Trophoblast cell (in vitro differentiated cells and primary cell): ENCODE measurements around the gene CD8B.
A peak's percentile ranks its signal among the peaks of the same experiment; 100 is the strongest.
"Not testable (repeated sequence)": the region's sequence is repeated elsewhere in the genome, so short reads cannot be mapped to it uniquely, and the experiment has no call there.

Experiments
- DNase-seq, 2 donors: peaks; one replicate each; pipeline ENCODE4 v3.0.0-alpha.2; 2016
- H2AFZ ChIP-seq: 2 replicates; pipeline ENCODE4 v1.6.1; 2013; ENCODE audit warnings: low read length, moderate library complexity, mild to moderate bottlenecking; ENCODE audit not compliant: insufficient read depth, poor library complexity
- H2AK5ac ChIP-seq: 2 replicates; pipeline ENCODE4 v1.6.1; 2013; ENCODE audit warnings: mild to moderate bottlenecking, low read length
- H2BK120ac ChIP-seq: 2 replicates; pipeline ENCODE4 v1.6.1; 2013; ENCODE audit warnings: low read length, mild to moderate bottlenecking, moderate library complexity; ENCODE audit not compliant: insufficient read depth, poor library complexity
- H2BK12ac ChIP-seq: 2 replicates; pipeline ENCODE4 v1.6.1; 2013; ENCODE audit warnings: mild to moderate bottlenecking, low read length, moderate library complexity
- H2BK5ac ChIP-seq: 2 replicates; pipeline ENCODE4 v1.6.1; 2013; ENCODE audit warnings: low read length, low read depth, moderate library complexity, mild to moderate bottlenecking; ENCODE audit not compliant: poor library complexity
- H3K14ac ChIP-seq: 2 replicates; pipeline ENCODE4 v1.6.1; 2013; ENCODE audit warnings: mild to moderate bottlenecking, low read length
- H3K18ac ChIP-seq: 2 replicates; pipeline ENCODE4 v1.6.1; 2013; ENCODE audit warnings: mild to moderate bottlenecking, low read length
- H3K23ac ChIP-seq: 2 replicates; pipeline ENCODE4 v1.6.1; 2013; ENCODE audit warnings: low read length
- H3K27ac ChIP-seq: 2 replicates; pipeline ENCODE4 v1.5.1; 2013; ENCODE audit warnings: low read depth, mild to moderate bottlenecking, inconsistent platforms, low read length, moderate library complexity
- H3K27me3 ChIP-seq: 2 replicates; pipeline ENCODE4 v1.6.1; 2013; ENCODE audit warnings: inconsistent platforms, mild to moderate bottlenecking, low read length, moderate library complexity; ENCODE audit not compliant: insufficient read depth
- H3K36me3 ChIP-seq, 2 experiments: 1 replicate in 1 of 2; 2 replicates in 1 of 2; pipeline ENCODE4 v1.6.1; 2013; ENCODE audit warnings: low read length in 2 of 2, mild to moderate bottlenecking in 2 of 2, moderate library complexity in 1 of 2; ENCODE audit not compliant: insufficient read depth in 2 of 2, control insufficient read depth in 1 of 2
- H3K4ac ChIP-seq: 2 replicates; pipeline ENCODE4 v1.6.1; 2013; ENCODE audit warnings: low read depth, mild to moderate bottlenecking, low read length, moderate library complexity
- H3K4me1 ChIP-seq, 2 experiments: 1 replicate in 1 of 2; 2 replicates in 1 of 2; pipeline ENCODE4 v1.6.1; 2013; ENCODE audit warnings: low read length in 2 of 2, mild to moderate bottlenecking in 2 of 2, moderate library complexity in 1 of 2; ENCODE audit not compliant: insufficient read depth in 2 of 2, control insufficient read depth in 1 of 2
- H3K4me2 ChIP-seq: 2 replicates; pipeline ENCODE4 v1.6.1; 2013; ENCODE audit warnings: inconsistent platforms, mild to moderate bottlenecking, low read length, moderate library complexity
- H3K4me3 ChIP-seq: 2 replicates; pipeline ENCODE4 v1.5.1; 2013; ENCODE audit warnings: mild to moderate bottlenecking, low read depth, low read length, inconsistent platforms
- H3K79me1 ChIP-seq: one replicate; pipeline ENCODE4 v1.6.1; 2013; ENCODE audit warnings: low read length
- H3K79me2 ChIP-seq: 2 replicates; pipeline ENCODE4 v1.6.1; 2013; ENCODE audit warnings: low read length, mild to moderate bottlenecking; ENCODE audit not compliant: control insufficient read depth, insufficient read depth, poor library complexity
- H3K9ac ChIP-seq: 2 replicates; pipeline ENCODE4 v1.6.1; 2013; ENCODE audit warnings: mild to moderate bottlenecking, low read length
- H3K9me3 ChIP-seq: 2 replicates; pipeline ENCODE4 v1.6.1; 2013; ENCODE audit warnings: low read depth, mild to moderate bottlenecking, control low read depth, inconsistent platforms, low read length; ENCODE audit not compliant: insufficient read depth
- H4K12ac ChIP-seq: 2 replicates; pipeline ENCODE4 v1.6.1; 2013; ENCODE audit warnings: low read depth, mild to moderate bottlenecking, low read length, moderate library complexity
- H4K8ac ChIP-seq: 2 replicates; pipeline ENCODE4 v1.6.1; 2013; ENCODE audit warnings: low read depth, mild to moderate bottlenecking, low read length, moderate library complexity
- H4K91ac ChIP-seq: one replicate; pipeline ENCODE4 v1.6.1; 2013; ENCODE audit warnings: low read depth, mild to moderate bottlenecking, low read length, moderate library complexity
- WGBS: extraction: QIAGEN DNeasy Blood & Tissue Kit; methylation state at CpG from one replicate; pipeline ENCODE4 v1.1.7; 2013; ENCODE audit warnings: missing lambda C conversion rate; ENCODE audit not compliant: insufficient read length, insufficient coverage; ENCODE audit errors: extremely low coverage; 5-methylcytosine and 5-hydroxymethylcytosine counted together

CD8B gene

GRCh38 chr2:86837714-86838113 is 24.0 kb downstream of the CD8B start:
- H3K9me3 ChIP-seq, H3K23ac ChIP-seq, H3K4me1 ChIP-seq, H3K27ac ChIP-seq, H3K4me3 ChIP-seq, H2BK120ac ChIP-seq, H3K18ac ChIP-seq, H4K8ac ChIP-seq, H4K12ac ChIP-seq, H3K36me3 ChIP-seq, H2AK5ac ChIP-seq, DNase-seq, H3K9ac ChIP-seq, H3K4me2 ChIP-seq, H2BK5ac ChIP-seq, H3K14ac ChIP-seq, H3K79me2 ChIP-seq, H3K4ac ChIP-seq, H2AFZ ChIP-seq, H4K91ac ChIP-seq, H2BK12ac ChIP-seq, H3K27me3 ChIP-seq, H3K79me1 ChIP-seq: not testable (repeated sequence)
- WGBS, result no CpG with 5 or more reads among the region's 7 CpGs

DNA sequence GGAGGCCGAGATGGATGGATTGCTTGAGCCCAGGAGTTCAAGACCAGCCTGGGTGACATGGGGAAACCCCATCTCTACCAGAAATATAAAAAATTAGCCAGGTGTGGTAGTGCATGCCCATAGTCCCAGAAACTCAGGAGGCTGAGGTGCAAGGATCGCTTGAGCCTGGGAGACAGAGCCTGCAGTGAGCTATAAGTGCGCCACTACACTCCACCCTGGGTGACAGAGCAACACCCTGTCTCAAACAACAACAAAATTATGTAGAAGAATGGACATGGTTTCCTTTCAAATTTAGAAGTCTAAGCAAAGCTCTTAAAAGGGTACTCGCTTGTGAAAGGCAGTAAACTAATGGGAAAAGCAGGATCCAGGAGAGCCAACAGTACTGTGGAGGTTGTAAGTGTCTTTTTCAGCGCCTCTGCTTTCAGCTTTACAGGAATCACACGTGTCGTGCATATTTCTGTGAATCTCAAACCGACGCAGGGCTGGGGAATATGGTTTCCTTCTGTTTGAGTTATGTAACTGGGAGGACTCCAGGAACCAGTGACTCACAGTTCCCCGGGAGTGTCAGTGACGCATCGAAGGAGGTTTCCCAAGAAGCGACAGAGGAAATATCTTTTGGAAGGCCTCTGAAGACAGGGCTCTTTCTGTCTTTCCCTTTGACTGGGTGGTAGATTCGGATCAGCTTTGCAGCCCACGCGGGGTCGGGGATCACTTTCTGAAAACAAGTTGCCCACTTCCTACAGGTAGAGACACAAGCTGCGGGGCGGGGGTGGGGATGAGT is 24.6 kb downstream of the CD8B start:
- not testable (repeated sequence) for H2BK5ac ChIP-seq, H3K9me3 ChIP-seq, H3K27me3 ChIP-seq, H3K36me3 ChIP-seq, H3K79me1 ChIP-seq, H3K18ac ChIP-seq, H3K27ac ChIP-seq, H2BK12ac ChIP-seq, H3K4me3 ChIP-seq, H3K4me2 ChIP-seq, H3K79me2 ChIP-seq, H3K4ac ChIP-seq, H3K4me1 ChIP-seq, H3K9ac ChIP-seq, H2AFZ ChIP-seq, H4K91ac ChIP-seq, H4K12ac ChIP-seq, H2AK5ac ChIP-seq, H2BK120ac ChIP-seq, H3K14ac ChIP-seq, H4K8ac ChIP-seq, H3K23ac ChIP-seq
- no CpG with 5 or more reads among the region's 19 CpGs for WGBS
- peak; percentile 75 to 90 for DNase-seq

DNA sequence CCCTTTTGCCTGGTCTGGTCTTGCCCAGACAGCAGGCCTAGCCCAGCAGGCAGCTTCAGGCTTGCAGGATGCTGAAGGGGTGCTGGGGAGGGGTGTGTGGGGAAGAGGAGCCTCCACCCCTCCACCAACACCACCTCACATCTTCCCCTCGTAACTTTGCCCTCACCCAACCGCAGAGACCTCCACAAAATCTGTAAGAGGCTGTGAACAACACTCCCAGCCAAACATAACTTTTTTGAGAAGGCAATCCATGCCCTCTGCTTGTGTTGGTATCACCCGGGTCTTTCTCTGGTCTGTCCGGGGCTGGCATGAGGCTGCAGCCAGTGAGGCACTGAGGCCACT is 26.2 kb downstream of the CD8B start:
- H3K4me1 ChIP-seq, H3K4me3 ChIP-seq, H4K8ac ChIP-seq, H3K79me2 ChIP-seq, H3K18ac ChIP-seq, H3K23ac ChIP-seq, H2AFZ ChIP-seq, H3K36me3 ChIP-seq, H2AK5ac ChIP-seq, H3K14ac ChIP-seq, H3K9ac ChIP-seq, H2BK5ac ChIP-seq, DNase-seq, H3K27ac ChIP-seq, H2BK120ac ChIP-seq, H3K79me1 ChIP-seq, H4K91ac ChIP-seq, H3K4me2 ChIP-seq, H3K4ac ChIP-seq, H3K27me3 ChIP-seq, H3K9me3 ChIP-seq, H2BK12ac ChIP-seq, H4K12ac ChIP-seq: not testable (repeated sequence)
- WGBS, result no CpG with 5 or more reads among the region's 4 CpGs

DNA sequence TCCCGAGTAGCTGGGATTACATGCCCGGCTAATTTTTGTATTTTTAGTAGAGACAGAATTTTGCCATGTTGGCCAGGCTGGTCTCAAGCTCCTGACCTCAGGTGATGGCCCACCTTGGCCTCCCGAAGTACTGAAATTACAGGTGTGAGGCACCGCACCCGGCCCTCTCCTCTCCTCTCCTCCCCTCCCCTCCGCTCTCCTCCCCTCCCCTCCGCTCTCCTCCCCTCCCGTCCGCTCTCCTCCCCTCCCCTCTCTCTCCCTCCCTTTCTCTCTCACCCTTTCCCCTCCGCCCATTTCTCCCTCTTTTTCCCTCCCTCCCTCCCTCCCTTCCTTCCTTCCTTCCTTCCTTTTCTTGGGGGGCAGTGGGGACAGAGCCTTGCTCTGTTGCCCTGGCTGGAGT is 28.4 kb downstream of the CD8B start:
- Histone ChIP-seq H2BK120ac (no peak overlapping the region), H3K79me1 (no peaks in the 10 kb centered on the region), H3K27me3 (no peaks in the 10 kb centered on the region), H3K14ac (no peak overlapping the region), H3K79me2 (no peaks in the 10 kb centered on the region), H2AK5ac (no peak overlapping the region), H3K4me1 (no peaks in the 10 kb centered on the region), H3K4me3 (no peak overlapping the region), H4K12ac (no peak overlapping the region), H3K18ac (no peak overlapping the region), H3K23ac (no peak overlapping the region), H2BK5ac (no peak overlapping the region), H3K36me3 (no peaks in the 10 kb centered on the region), H3K4ac (no peak overlapping the region), H3K9me3 (no peaks in the 10 kb centered on the region), H3K4me2 (no peak overlapping the region), H2AFZ (no peak overlapping the region), H3K9ac (no peak overlapping the region), H4K8ac (no peak overlapping the region), H3K27ac (no peak overlapping the region), H2BK12ac (no peak overlapping the region), H4K91ac (no peak overlapping the region)
- 75% methylated on average over 1 of the region's 10 CpGs for WGBS
- DNase-seq, result no peak
